ENCODE results near the gene CMSS1.

CMSS1 gene

GRCh38 chr3:99868311-99868646 is 50.6 kb downstream of the CMSS1 start:
- Histone ChIP-seq H3K27me3 (ENCODE audit: insufficient read depth, low read length, poor library complexity) (no peaks in the 10 kb centered on the region), H3K4me2 (ENCODE audit: low read length) (no peak overlapping the region), H3K56ac (ENCODE audit: low read length) (no peak overlapping the region), H2BK5ac (ENCODE audit: low read length) (no peak overlapping the region), H3K4me3 (ENCODE audit: low read length) (no peak overlapping the region), H3K23ac (ENCODE audit: low read length) (no peak overlapping the region), H2BK15ac (replicated peaks; ENCODE audit: low read depth) (no peak overlapping the region), H3K9ac (ENCODE audit: low read length) (no peak overlapping the region), H3K18ac (ENCODE audit: low read length) (no peak overlapping the region), H2BK120ac (ENCODE audit: low read depth, low read length) (no peak overlapping the region), H3K79me1 (ENCODE audit: low read length) (peaks cover 2% of the 10 kb centered on the region), H3K79me2 (ENCODE audit: control insufficient read depth, insufficient read depth, low read length) (no peaks in the 10 kb centered on the region), H4K5ac (ENCODE audit: low read length) (no peak overlapping the region), H2AK5ac (ENCODE audit: low read length) (no peak overlapping the region), H4K8ac (ENCODE audit: low read depth, low read length) (no peak overlapping the region), H3K4ac (ENCODE audit: low read depth, low read length) (no peak overlapping the region), H3K36me3 (ENCODE audit: control insufficient read depth, insufficient read depth, low read length) (no peaks in the 10 kb centered on the region), H3K27ac (ENCODE audit: low read depth, low read length) (no peak overlapping the region), H3K4me1 (ENCODE audit: control insufficient read depth, low read depth, low read length) (peaks cover 8% of the 10 kb centered on the region)
- no CpG with 5 or more reads among the region's 1 CpG for WGBS (ENCODE audit: extremely low coverage, insufficient coverage, low lambda C conversion rate)
- peak; percentile 87 for DNase-seq

GRCh38 chr3:99869621-99870020 is 52.0 kb downstream of the CMSS1 start:
- no peak overlapping the region for H3K4me2 ChIP-seq (ENCODE audit: low read length)
- WGBS (ENCODE audit: extremely low coverage, insufficient coverage, low lambda C conversion rate), result no CpG with 5 or more reads among the region's 1 CpG
- H3K4ac ChIP-seq (ENCODE audit: low read depth, low read length), result no peak overlapping the region
- DNase-seq, result no peak
- H3K56ac ChIP-seq (ENCODE audit: low read length), result no peak overlapping the region
- H3K36me3 ChIP-seq (ENCODE audit: control insufficient read depth, insufficient read depth, low read length), result no peaks in the 10 kb centered on the region
- no peaks in the 10 kb centered on the region for H3K27me3 ChIP-seq (ENCODE audit: insufficient read depth, low read length, poor library complexity)
- no peak overlapping the region for H2BK120ac ChIP-seq (ENCODE audit: low read depth, low read length)
- H3K79me2 ChIP-seq (ENCODE audit: control insufficient read depth, insufficient read depth, low read length), result no peaks in the 10 kb centered on the region
- H2AK5ac ChIP-seq (ENCODE audit: low read length), result no peak overlapping the region
- H3K23ac ChIP-seq (ENCODE audit: low read length), result no peak overlapping the region
- no peak overlapping the region for H3K18ac ChIP-seq (ENCODE audit: low read length)
- no peak overlapping the region for H3K27ac ChIP-seq (ENCODE audit: low read depth, low read length)
- no peak overlapping the region for H4K5ac ChIP-seq (ENCODE audit: low read length)
- H3K4me3 ChIP-seq (ENCODE audit: low read length), result no peak overlapping the region
- no peak overlapping the region for H2BK5ac ChIP-seq (ENCODE audit: low read length)
- H3K79me1 ChIP-seq (ENCODE audit: low read length), result peaks cover 2% of the 10 kb centered on the region
- H3K9ac ChIP-seq (ENCODE audit: low read length), result no peak overlapping the region
- peaks cover 8% of the 10 kb centered on the region for H3K4me1 ChIP-seq (ENCODE audit: control insufficient read depth, low read depth, low read length)
- no peak overlapping the region for H2BK15ac ChIP-seq (replicated peaks; ENCODE audit: low read depth)
- H4K8ac ChIP-seq (ENCODE audit: low read depth, low read length), result no peak overlapping the region

- H3K4me2 ChIP-seq (ENCODE audit: low read length), result no peak overlapping the region
Measured at GRCh38 chr3:99870712-99871111, 53.0 kb downstream of the CMSS1 start.

GRCh38 chr3:99871231-99872045 is 53.8 kb downstream of the CMSS1 start:
- H3K36me3 ChIP-seq (ENCODE audit: control insufficient read depth, insufficient read depth, low read length), result no peaks in the 10 kb centered on the region
- H3K79me1 ChIP-seq (ENCODE audit: low read length), result no peaks in the 10 kb centered on the region
- no peak overlapping the region for H3K4me3 ChIP-seq (ENCODE audit: low read length)
- no peak overlapping the region for H3K9ac ChIP-seq (ENCODE audit: low read length)
- no peak overlapping the region for H2BK15ac ChIP-seq (replicated peaks; ENCODE audit: low read depth)
- no peak overlapping the region for H2BK5ac ChIP-seq (ENCODE audit: low read length)
- H3K56ac ChIP-seq (ENCODE audit: low read length), result no peak overlapping the region
- DNase-seq, result no peak
- no peaks in the 10 kb centered on the region for H3K79me2 ChIP-seq (ENCODE audit: control insufficient read depth, insufficient read depth, low read length)
- H4K8ac ChIP-seq (ENCODE audit: low read depth, low read length), result no peak overlapping the region
- H3K4ac ChIP-seq (ENCODE audit: low read depth, low read length), result no peak overlapping the region
- H2AK5ac ChIP-seq (ENCODE audit: low read length), result no peak overlapping the region
- no peak overlapping the region for H3K23ac ChIP-seq (ENCODE audit: low read length)
- H3K27me3 ChIP-seq (ENCODE audit: insufficient read depth, low read length, poor library complexity), result no peaks in the 10 kb centered on the region
- H3K27ac ChIP-seq (ENCODE audit: low read depth, low read length), result no peak overlapping the region
- H3K4me1 ChIP-seq (ENCODE audit: control insufficient read depth, low read depth, low read length), result peaks cover 5% of the 10 kb centered on the region
- no peak overlapping the region for H3K18ac ChIP-seq (ENCODE audit: low read length)
- no CpG with 5 or more reads among the region's 4 CpGs for WGBS (ENCODE audit: extremely low coverage, insufficient coverage, low lambda C conversion rate)
- no peak overlapping the region for H4K5ac ChIP-seq (ENCODE audit: low read length)
- H2BK120ac ChIP-seq (ENCODE audit: low read depth, low read length), result no peak overlapping the region
- no peak overlapping the region for H3K4me2 ChIP-seq (ENCODE audit: low read length)

More at GRCh38 chr3:99870712-99871111, 53.0 kb downstream of the CMSS1 start:
- Histone ChIP-seq H4K8ac (ENCODE audit: low read depth, low read length) (no peak overlapping the region), H3K27ac (ENCODE audit: low read depth, low read length) (no peak overlapping the region), H3K79me2 (ENCODE audit: control insufficient read depth, insufficient read depth, low read length) (no peaks in the 10 kb centered on the region), H3K23ac (ENCODE audit: low read length) (no peak overlapping the region), H3K27me3 (ENCODE audit: insufficient read depth, low read length, poor library complexity) (no peaks in the 10 kb centered on the region), H3K9ac (ENCODE audit: low read length) (no peak overlapping the region), H3K36me3 (ENCODE audit: control insufficient read depth, insufficient read depth, low read length) (no peaks in the 10 kb centered on the region), H3K4me3 (ENCODE audit: low read length) (no peak overlapping the region), H2BK5ac (ENCODE audit: low read length) (no peak overlapping the region), H4K5ac (ENCODE audit: low read length) (no peak overlapping the region), H2BK15ac (replicated peaks; ENCODE audit: low read depth) (no peak overlapping the region), H2BK120ac (ENCODE audit: low read depth, low read length) (no peak overlapping the region), H3K4ac (ENCODE audit: low read depth, low read length) (no peak overlapping the region), H3K79me1 (ENCODE audit: low read length) (no peaks in the 10 kb centered on the region), H3K4me1 (ENCODE audit: control insufficient read depth, low read depth, low read length) (peaks cover 8% of the 10 kb centered on the region), H2AK5ac (ENCODE audit: low read length) (no peak overlapping the region), H3K18ac (ENCODE audit: low read length) (no peak overlapping the region), H3K56ac (ENCODE audit: low read length) (no peak overlapping the region)
- no CpG with 5 or more reads among the region's 2 CpGs for WGBS (ENCODE audit: extremely low coverage, insufficient coverage, low lambda C conversion rate)
- DNase-seq, result no peak

GRCh38 chr3:99872923-99873254 is 55.2 kb downstream of the CMSS1 start:
- H3K4me3 ChIP-seq (ENCODE audit: low read length), result no peak overlapping the region
- H3K4me2 ChIP-seq (ENCODE audit: low read length), result no peak overlapping the region
- H3K9ac ChIP-seq (ENCODE audit: low read length), result no peak overlapping the region
- no peak overlapping the region for H3K4ac ChIP-seq (ENCODE audit: low read depth, low read length)
- no peak overlapping the region for H4K5ac ChIP-seq (ENCODE audit: low read length)
- H3K79me1 ChIP-seq (ENCODE audit: low read length), result no peaks in the 10 kb centered on the region
- H3K27me3 ChIP-seq (ENCODE audit: insufficient read depth, low read length, poor library complexity), result no peaks in the 10 kb centered on the region
- H2BK15ac ChIP-seq (replicated peaks; ENCODE audit: low read depth), result no peak overlapping the region
- H3K4me1 ChIP-seq (ENCODE audit: control insufficient read depth, low read depth, low read length), result peaks cover 5% of the 10 kb centered on the region
- no peaks in the 10 kb centered on the region for H3K79me2 ChIP-seq (ENCODE audit: control insufficient read depth, insufficient read depth, low read length)
- H3K56ac ChIP-seq (ENCODE audit: low read length), result no peak overlapping the region
- H4K8ac ChIP-seq (ENCODE audit: low read depth, low read length), result no peak overlapping the region
- no peak overlapping the region for H2BK120ac ChIP-seq (ENCODE audit: low read depth, low read length)
- no peaks in the 10 kb centered on the region for H3K36me3 ChIP-seq (ENCODE audit: control insufficient read depth, insufficient read depth, low read length)
- H2AK5ac ChIP-seq (ENCODE audit: low read length), result no peak overlapping the region
- H3K23ac ChIP-seq (ENCODE audit: low read length), result no peak overlapping the region
- no peak for DNase-seq
- H2BK5ac ChIP-seq (ENCODE audit: low read length), result no peak overlapping the region
- no peak overlapping the region for H3K27ac ChIP-seq (ENCODE audit: low read depth, low read length)
- no peak overlapping the region for H3K18ac ChIP-seq (ENCODE audit: low read length)
